ENCODE data around the gene GALNT10.

DNA sequence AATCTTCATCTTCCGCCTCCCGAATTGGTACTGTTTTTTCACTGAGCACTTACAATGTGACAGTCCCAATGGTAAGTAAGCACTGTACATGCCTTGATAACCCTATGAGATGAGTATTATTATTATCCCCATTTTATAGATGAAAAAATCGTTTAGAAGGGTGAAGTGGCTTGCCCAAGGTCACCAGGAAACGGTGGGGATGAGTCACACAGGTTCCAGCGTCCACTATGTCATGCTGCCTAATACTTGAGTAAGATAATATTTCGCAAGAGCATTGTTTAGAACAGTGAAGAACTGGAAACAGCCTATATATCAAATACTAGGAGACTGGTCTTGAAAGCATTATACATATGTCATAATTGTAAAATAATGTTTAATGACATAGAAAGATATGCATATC lies 274.6 kb downstream of the GALNT10 start:
- TF ChIP-seq, protein P1, sequence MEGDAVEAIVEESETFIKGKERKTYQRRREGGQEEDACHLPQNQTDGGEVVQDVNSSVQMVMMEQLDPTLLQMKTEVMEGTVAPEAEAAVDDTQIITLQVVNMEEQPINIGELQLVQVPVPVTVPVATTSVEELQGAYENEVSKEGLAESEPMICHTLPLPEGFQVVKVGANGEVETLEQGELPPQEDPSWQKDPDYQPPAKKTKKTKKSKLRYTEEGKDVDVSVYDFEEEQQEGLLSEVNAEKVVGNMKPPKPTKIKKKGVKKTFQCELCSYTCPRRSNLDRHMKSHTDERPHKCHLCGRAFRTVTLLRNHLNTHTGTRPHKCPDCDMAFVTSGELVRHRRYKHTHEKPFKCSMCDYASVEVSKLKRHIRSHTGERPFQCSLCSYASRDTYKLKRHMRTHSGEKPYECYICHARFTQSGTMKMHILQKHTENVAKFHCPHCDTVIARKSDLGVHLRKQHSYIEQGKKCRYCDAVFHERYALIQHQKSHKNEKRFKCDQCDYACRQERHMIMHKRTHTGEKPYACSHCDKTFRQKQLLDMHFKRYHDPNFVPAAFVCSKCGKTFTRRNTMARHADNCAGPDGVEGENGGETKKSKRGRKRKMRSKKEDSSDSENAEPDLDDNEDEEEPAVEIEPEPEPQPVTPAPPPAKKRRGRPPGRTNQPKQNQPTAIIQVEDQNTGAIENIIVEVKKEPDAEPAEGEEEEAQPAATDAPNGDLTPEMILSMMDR (IDR thresholded peaks at IDR 0.05): no peak
- TF ChIP-seq POLR2A (IDR thresholded peaks at IDR 0.05) (no peak), POLR2AphosphoS5 (IDR thresholded peaks at IDR 0.05) (no peak)

Data from suprapubic skin (tissue), 4 donors.